ENCODE measurements around the gene CRYBA1.

Gene CRYBA1

DNA sequence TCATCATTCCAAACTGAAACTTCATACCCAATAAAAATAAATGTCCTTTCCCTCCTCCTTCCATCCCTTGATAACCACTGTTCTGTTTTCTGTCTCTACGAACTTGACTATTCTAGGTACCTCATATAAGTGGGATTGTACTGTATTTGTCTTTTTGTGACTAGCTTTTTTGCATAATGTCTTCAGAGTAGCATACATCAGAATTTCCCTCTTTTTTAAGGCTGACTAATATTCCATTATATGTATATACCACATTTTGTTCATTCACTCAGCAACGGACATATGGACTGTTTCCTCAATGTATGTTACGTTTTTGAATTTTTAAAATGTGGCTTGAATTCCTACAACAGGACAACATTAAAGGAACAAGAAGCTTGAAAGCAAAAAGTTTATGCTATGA lies 48.8 kb downstream of the CRYBA1 start:
- CTCF ChIA-PET, result no interaction called here
- no peak for DNase-seq (ENCODE audit: extremely low spot score)
- POLR2A ChIA-PET, result no interaction called here
- TF ChIP-seq ARNT (IDR thresholded peaks at IDR 0.05) (no peak), FOXM1 (IDR thresholded peaks at IDR 0.05; ENCODE audit: borderline replicate concordance) (no peak), LEF1 (IDR thresholded peaks at IDR 0.05; ENCODE audit: borderline replicate concordance) (no peak), FOXK2 (IDR thresholded peaks at IDR 0.05) (no peak), CTBP1 (IDR thresholded peaks at IDR 0.05; ENCODE audit: borderline replicate concordance) (no peak), NFRKB (IDR thresholded peaks at IDR 0.05) (no peak), HDGF (IDR thresholded peaks at IDR 0.05; ENCODE audit: borderline replicate concordance) (no peak), BHLHE40 (IDR thresholded peaks at IDR 0.05; ENCODE audit: borderline replicate concordance) (no peak), ZNF384 (IDR thresholded peaks at IDR 0.05) (no peak), FOXA1 (IDR thresholded peaks at IDR 0.05) (no peak), SUZ12 (IDR thresholded peaks at IDR 0.05) (no peak), L3MBTL2 (conservative IDR thresholded peaks at IDR 0.05) (no peak), ELF4 (IDR thresholded peaks at IDR 0.05) (no peak), TARDBP (IDR thresholded peaks at IDR 0.05) (no peak), SP1 (IDR thresholded peaks at IDR 0.05) (no peak)
- TF ChIP-seq, protein P1, sequence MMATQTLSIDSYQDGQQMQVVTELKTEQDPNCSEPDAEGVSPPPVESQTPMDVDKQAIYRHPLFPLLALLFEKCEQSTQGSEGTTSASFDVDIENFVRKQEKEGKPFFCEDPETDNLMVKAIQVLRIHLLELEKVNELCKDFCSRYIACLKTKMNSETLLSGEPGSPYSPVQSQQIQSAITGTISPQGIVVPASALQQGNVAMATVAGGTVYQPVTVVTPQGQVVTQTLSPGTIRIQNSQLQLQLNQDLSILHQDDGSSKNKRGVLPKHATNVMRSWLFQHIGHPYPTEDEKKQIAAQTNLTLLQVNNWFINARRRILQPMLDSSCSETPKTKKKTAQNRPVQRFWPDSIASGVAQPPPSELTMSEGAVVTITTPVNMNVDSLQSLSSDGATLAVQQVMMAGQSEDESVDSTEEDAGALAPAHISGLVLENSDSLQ (IDR thresholded peaks at IDR 0.05), result no peak

GRCh38 chr17:29299031-29299430 lies 52.4 kb downstream of the CRYBA1 start:
- TF ChIP-seq NFRKB (IDR thresholded peaks at IDR 0.05) (no peak), SUZ12 (IDR thresholded peaks at IDR 0.05) (no peak), SP1 (IDR thresholded peaks at IDR 0.05) (no peak), BHLHE40 (IDR thresholded peaks at IDR 0.05; ENCODE audit: borderline replicate concordance) (no peak), ELF4 (IDR thresholded peaks at IDR 0.05) (no peak), HDGF (IDR thresholded peaks at IDR 0.05; ENCODE audit: borderline replicate concordance) (no peak), FOXA1 (IDR thresholded peaks at IDR 0.05) (no peak), TARDBP (IDR thresholded peaks at IDR 0.05) (no peak), ZNF384 (IDR thresholded peaks at IDR 0.05) (no peak), FOXK2 (IDR thresholded peaks at IDR 0.05) (no peak), L3MBTL2 (conservative IDR thresholded peaks at IDR 0.05) (no peak), CTBP1 (IDR thresholded peaks at IDR 0.05; ENCODE audit: borderline replicate concordance) (no peak), ARNT (IDR thresholded peaks at IDR 0.05) (no peak), LEF1 (IDR thresholded peaks at IDR 0.05; ENCODE audit: borderline replicate concordance) (no peak), FOXM1 (IDR thresholded peaks at IDR 0.05; ENCODE audit: borderline replicate concordance) (no peak)
- TF ChIP-seq, protein P1 (IDR thresholded peaks at IDR 0.05), result no peak
- ChIA-PET CTCF (interaction anchor here (0.7 kb wide), 2 partner anchors 13 to 175 kb away, joined by 4 to 6 read pairs; no protein-coding TSS in a partner anchor), POLR2A (no interaction called here)
- DNase-seq (ENCODE audit: extremely low spot score), result no peak

DNA sequence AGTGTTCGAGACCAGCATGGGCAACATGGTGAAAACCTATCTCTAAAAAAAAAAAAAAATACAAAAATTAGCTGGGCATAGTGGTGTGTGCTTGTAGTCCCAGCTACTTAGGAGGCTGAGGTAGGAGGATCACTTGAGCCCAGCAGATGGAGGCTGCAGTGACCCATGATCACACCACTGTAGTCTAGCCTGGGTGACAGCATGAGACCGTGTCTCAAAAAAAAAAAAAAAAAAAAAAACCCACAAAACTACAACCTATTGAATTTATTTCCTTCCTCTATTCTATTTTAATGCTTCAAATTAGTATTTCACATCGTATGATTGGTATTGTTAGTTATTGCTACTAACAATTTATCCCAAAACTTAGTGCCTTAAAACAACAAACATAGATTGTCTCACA lies 56.7 kb downstream of the CRYBA1 start:
- ChIA-PET CTCF (no interaction called here), POLR2A (interaction anchor here (2.0 kb wide), 1 partner anchor 9 kb away, joined by 8 read pairs; the partner anchor contains the start of gene NUFIP2)
- no peak for DNase-seq (ENCODE audit: extremely low spot score)
- TF ChIP-seq ARNT (IDR thresholded peaks at IDR 0.05) (no peak), CTBP1 (IDR thresholded peaks at IDR 0.05; ENCODE audit: borderline replicate concordance) (no peak), SUZ12 (IDR thresholded peaks at IDR 0.05) (no peak), FOXA1 (IDR thresholded peaks at IDR 0.05) (no peak), FOXK2 (IDR thresholded peaks at IDR 0.05) (no peak)
- TF ChIP-seq, protein P1 (IDR thresholded peaks at IDR 0.05), result no peak
